HCT116 (cell line): ENCODE results near the gene CRB1. TPM values are rescaled to one million over a fixed set of nuclear protein-coding genes. Genes with fewer than 3 reads are reported as not detected.

Experiments
- ATAC-seq: fragments of 200-7000 bp; cut with Tn5 transposase; 2 replicates; pipeline ENCODE4 v1.9.1; 2020; ENCODE audit warnings: mild to moderate bottlenecking, moderate library complexity
- BruUV-seq: library from RNA; stranded (reverse); fragments of 400-500 nt; replicated peaks from 2 replicates; lab custom pipeline; 2021; lab: Mats Ljungman, UMichigan
- CTCF ChIA-PET: fragments of 300-600 bp; sonication (Branson Sonifier 250); formaldehyde crosslinking; loops from one replicate; lab custom pipeline; 2021; ENCODE audit warnings: antibody characterized with exemption; lab: Charles Lee
- POLR2A ChIA-PET: fragments of 300-600, 350-600 bp; sonication (Branson Sonifier 250); formaldehyde crosslinking; loops from one replicate; lab custom pipeline; 2021; ENCODE audit warnings: antibody characterized with exemption; lab: Charles Lee
- RAD21 ChIA-PET, 2 experiments: fragments of 300-600 bp; sonication (Branson Sonifier 250); formaldehyde crosslinking; loops; one replicate each; lab custom pipeline; 2023; ENCODE audit warnings: low total read pairs in 2 of 2; ENCODE audit not compliant: uncharacterized antibody in 2 of 2, unreplicated experiment in 2 of 2, low non-redundant PET in 1 of 2; lab: Charles Lee
- DNase-seq: peaks from one replicate; pipeline ENCODE4 v3.0.0-alpha.2; 2010; ENCODE audit warnings: low read depth, low spot score
- H2AFZ ChIP-seq: fragments of 200-600 bp; shearing (Covaris generic), sonication (generic); 2 replicates; pipeline ENCODE4 v1.6.1; 2017; ENCODE audit warnings: low read depth, mixed run types, mixed read lengths, antibody characterized with exemption, low read length; ENCODE audit not compliant: poor library complexity, severe bottlenecking
- H3K27ac ChIP-seq: 2 replicates; pipeline ENCODE4 v1.5.1; 2012; ENCODE audit warnings: low read depth, low read length
- H3K27me3 ChIP-seq: fragments of 200-600 bp; sonication (generic); 2 replicates; pipeline ENCODE4 v1.6.1; 2016; ENCODE audit warnings: mixed run types, low read length, mixed read lengths; ENCODE audit not compliant: insufficient read depth
- H3K36me3 ChIP-seq, 2 experiments: fragments of 200-500 bp in 1 of 2; fragments of 200-600 bp in 1 of 2; sonication (Bioruptor generic) in 1 of 2; sonication (generic) in 1 of 2; 2 replicates each; pipeline versions ENCODE4 v1.5.1 to v1.6.1; 2014 to 2016; ENCODE audit warnings: low read length in 2 of 2, inconsistent platforms in 1 of 2, mixed read lengths in 1 of 2, mixed run types in 1 of 2; ENCODE audit not compliant: insufficient read depth in 2 of 2, control insufficient read depth in 1 of 2
- H3K4me1 ChIP-seq, 2 experiments: fragments of 200-600 bp in 1 of 2; sonication (generic) in 1 of 2; 2 replicates each; pipeline versions ENCODE4 v1.5.1 to v1.6.1; 2012 to 2017; ENCODE audit warnings: low read length in 2 of 2, inconsistent platforms in 1 of 2, mild to moderate bottlenecking in 1 of 2, mixed read lengths in 1 of 2, mixed run types in 1 of 2, moderate library complexity in 1 of 2; ENCODE audit not compliant: insufficient read depth in 2 of 2, control insufficient read depth in 1 of 2
- H3K4me2 ChIP-seq: fragments of 200-600 bp; sonication (generic); 2 replicates; pipeline ENCODE4 v1.6.1; 2017; ENCODE audit warnings: mixed run types, low read length, mixed read lengths
- H3K4me3 ChIP-seq, 2 experiments: fragments of 200-600 bp in 1 of 2; sonication (generic) in 1 of 2; replicated peaks in 1 of 2; 2 replicates each; pipeline ENCODE4 v1.5.1; 2011 to 2016; ENCODE audit warnings: low read length in 2 of 2, control low read depth in 1 of 2, low read depth in 1 of 2, mild to moderate bottlenecking in 1 of 2, mixed read lengths in 1 of 2, mixed run types in 1 of 2
- H3K79me2 ChIP-seq: fragments of 200-600 bp; sonication (generic); 2 replicates; pipeline ENCODE4 v1.6.1; 2017; ENCODE audit warnings: mild to moderate bottlenecking, mixed run types, low read length, moderate library complexity, mixed read lengths; ENCODE audit not compliant: insufficient read depth
- H3K9ac ChIP-seq: fragments of 200-600 bp; sonication (generic); 2 replicates; pipeline ENCODE4 v1.6.1; 2016; ENCODE audit warnings: low read length, mixed read lengths
- H3K9me2 ChIP-seq: fragments of 200-600 bp; sonication (generic), shearing (Covaris generic); 2 replicates; pipeline ENCODE4 v1.6.1; 2017; ENCODE audit warnings: mixed run types, mild to moderate bottlenecking, moderate library complexity; ENCODE audit not compliant: insufficient read depth
- H3K9me3 ChIP-seq, 2 experiments: fragments of 200-500 bp in 1 of 2; fragments of 200-600 bp in 1 of 2; sonication (Bioruptor generic) in 1 of 2; sonication (generic) in 1 of 2; 2 replicates each; pipeline ENCODE4 v1.6.1; 2014 to 2017; ENCODE audit warnings: low read length in 2 of 2, mixed read lengths in 2 of 2, inconsistent platforms in 1 of 2, low read depth in 1 of 2, mild to moderate bottlenecking in 1 of 2, mixed run types in 1 of 2, moderate library complexity in 1 of 2; ENCODE audit not compliant: control insufficient read depth in 1 of 2, insufficient read depth in 1 of 2
- H4K20me1 ChIP-seq: fragments of 200-600 bp; sonication (generic), shearing (Covaris generic); 2 replicates; pipeline ENCODE4 v1.6.1; 2017; ENCODE audit warnings: mixed run types, mild to moderate bottlenecking, moderate library complexity; ENCODE audit not compliant: insufficient read depth
- EGR1 ChIP-seq: IDR thresholded peaks from 2 replicates; pipeline ENCODE4 v1.6.1; 2012; ENCODE audit warnings: low read depth
- ELF1 ChIP-seq: IDR thresholded peaks from 2 replicates; pipeline ENCODE4 v1.6.1; 2012; ENCODE audit warnings: low read depth, borderline replicate concordance
- EZH2phosphoT487 ChIP-seq: fragments of 200-600 bp; IDR thresholded peaks from 2 replicates; pipeline ENCODE4 v1.6.1; 2018; ENCODE audit warnings: antibody characterized with exemption, borderline replicate concordance
- FOSL1 ChIP-seq: IDR thresholded peaks from 2 replicates; pipeline ENCODE4 v1.6.1; 2012; ENCODE audit warnings: low read depth
- POLR2A ChIP-seq: IDR thresholded peaks from 2 replicates; pipeline ENCODE4 v1.7.0; 2011; ENCODE audit warnings: borderline replicate concordance; ENCODE audit not compliant: insufficient read depth, insufficient read length; ENCODE audit errors: extremely low read depth
- POLR2AphosphoS5 ChIP-seq: IDR thresholded peaks from 2 replicates; pipeline ENCODE4 v1.6.1; 2011; ENCODE audit warnings: mild to moderate bottlenecking, low read depth, low read length, moderate library complexity
- SIN3A ChIP-seq: IDR thresholded peaks from 2 replicates; pipeline ENCODE4 v1.6.1; 2012; ENCODE audit warnings: low read depth
- SP1 ChIP-seq: IDR thresholded peaks from 2 replicates; pipeline ENCODE4 v1.6.1; 2012; ENCODE audit warnings: low read depth
- SRF ChIP-seq: IDR thresholded peaks from 2 replicates; pipeline ENCODE4 v1.6.1; 2012; ENCODE audit warnings: low read depth
- TCF7L2 ChIP-seq: IDR thresholded peaks from 2 replicates; pipeline ENCODE4 v1.7.0; 2011; ENCODE audit warnings: borderline replicate concordance, inconsistent platforms; ENCODE audit not compliant: insufficient read depth, insufficient read length; ENCODE audit errors: extremely low read depth
- YY1 ChIP-seq: IDR thresholded peaks from 2 replicates; pipeline ENCODE4 v1.6.1; 2011; ENCODE audit warnings: low read length, low read depth, moderate library complexity, mild to moderate bottlenecking; ENCODE audit not compliant: insufficient replicate concordance; ENCODE audit errors: extremely low read depth
- ZFX ChIP-seq: fragments of 450-650 bp; IDR thresholded peaks from 2 replicates; pipeline ENCODE4 v1.6.1; 2017
- intact Hi-C: fragments of 100-400 bp; cut with micrococcal nuclease; formaldehyde crosslinking; loops from 2 replicates; pipeline ENCODE4 v1.10.0; 2022
- total RNA-seq: library from RNA; stranded (reverse); gene quantifications from one replicate; pipeline ENCODE4 v1.2.1, GENCODE V29; 2021; ENCODE audit not compliant: unreplicated experiment
- TF ChIP-seq, protein P1 (sequence below), 3 experiments: fragments of 200-600 bp in 1 of 3; sonication (generic) in 1 of 3; IDR thresholded peaks in 2 of 3; conservative IDR thresholded peaks in 1 of 3; 2 replicates each; pipeline ENCODE4 v1.5.1; 2012 to 2017; ENCODE audit warnings: low read depth in 2 of 3, low read length in 2 of 3, antibody characterized with exemption in 1 of 3, borderline replicate concordance in 1 of 3, control low read depth in 1 of 3, mild to moderate bottlenecking in 1 of 3, mixed read lengths in 1 of 3, mixed run types in 1 of 3, moderate library complexity in 1 of 3; ENCODE audit not compliant: insufficient read depth in 1 of 3
- TF ChIP-seq, protein P2 (sequence below): IDR thresholded peaks from 2 replicates; pipeline ENCODE4 v1.6.1; 2011; ENCODE audit warnings: mild to moderate bottlenecking, low read length, moderate library complexity; ENCODE audit not compliant: insufficient replicate concordance; ENCODE audit errors: extremely low read depth

Gene CRB1
- total RNA-seq, 1 experiment from 2014 or later = 0.07 TPM

DNA sequence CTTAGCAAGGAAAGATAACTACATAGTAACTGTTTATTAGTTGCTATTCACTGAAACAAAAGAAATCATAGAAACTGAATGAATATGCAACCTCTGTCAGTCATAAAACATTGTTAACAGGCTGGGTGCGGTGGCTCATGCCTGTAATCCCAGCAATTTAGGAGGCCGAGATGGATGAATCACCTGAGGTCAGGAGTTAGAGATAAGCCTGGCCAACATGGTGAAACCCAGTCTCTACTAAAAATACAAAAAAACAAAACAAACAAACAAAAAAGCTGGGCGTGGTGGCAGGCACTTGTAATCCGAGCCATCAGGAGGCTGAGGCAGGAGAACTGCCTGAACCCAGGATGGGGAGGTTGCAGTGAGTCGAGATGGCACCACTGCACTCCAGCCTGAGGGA, 44.1 kb downstream of the CRB1 start:
- ChIA-PET RAD21 (no interaction called here), POLR2A (no interaction called here), CTCF (no interaction called here)
- H3K4me3 ChIP-seq = no peak overlapping the region
- no peaks in the 10 kb centered on the region for H3K9me3 ChIP-seq
- H3K27me3 ChIP-seq = no peaks in the 10 kb centered on the region
- H3K36me3 ChIP-seq = no peaks in the 10 kb centered on the region
- intact Hi-C loops = no loop called here
- DNase-seq = peak; percentile 23
- H3K9me2 ChIP-seq = no peaks in the 10 kb centered on the region
- peak overlapping the region; percentile 42; the same call in 1 of the 2 replicates for H3K4me2 ChIP-seq
- no TSS peak for BruUV-seq
- TF ChIP-seq EGR1 = no peak
- H3K9ac ChIP-seq = no peak overlapping the region
- H2AFZ ChIP-seq = peak overlapping the region; percentile 77
- peaks cover 0 to 7% of the 10 kb centered on the region in 2 experiments; a peak in 2 of 4 replicates for H3K4me1 ChIP-seq
- peak; percentile 69 for ATAC-seq
- no peak overlapping the region for H3K27ac ChIP-seq
- H3K79me2 ChIP-seq = no peaks in the 10 kb centered on the region
- H4K20me1 ChIP-seq = no peaks in the 10 kb centered on the region

DNA sequence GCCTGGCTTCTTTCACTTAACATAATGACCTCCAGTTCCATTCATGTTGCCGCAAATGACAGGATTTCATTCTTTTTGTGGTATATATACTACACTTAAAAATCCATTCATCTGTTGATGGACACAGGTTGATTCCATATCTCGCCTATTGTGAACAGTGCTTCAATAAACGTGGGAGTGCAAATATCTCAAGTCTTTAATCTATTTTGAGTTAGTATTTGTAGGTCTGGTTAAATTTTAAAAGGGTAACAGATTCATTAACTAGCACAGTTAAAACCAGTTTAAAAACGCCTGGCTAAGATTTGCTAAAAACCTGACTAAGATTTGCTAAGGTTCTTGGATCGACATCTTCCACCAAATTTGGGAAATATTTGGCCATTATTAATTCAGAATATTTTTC, 45.7 kb downstream of the CRB1 start:
- no peaks in the 10 kb centered on the region for H3K9me3 ChIP-seq
- CTCF ChIA-PET = no interaction called here
- no peaks in the 10 kb centered on the region for H3K27me3 ChIP-seq
- H2AFZ ChIP-seq = no peak overlapping the region
- no peak overlapping the region for H3K9ac ChIP-seq
- intact Hi-C loops = no loop called here
- H3K4me1 ChIP-seq = peaks cover 0 to 7% of the 10 kb centered on the region in 2 experiments; a peak in 2 of 4 replicates
- H3K4me2 ChIP-seq = no peak overlapping the region
- no TSS peak for BruUV-seq
- H3K27ac ChIP-seq = no peak overlapping the region
- H3K9me2 ChIP-seq = 0 out of 2 replicates have a peak, but pooled peaks cover 3% of the 10 kb centered on the region
- POLR2A ChIA-PET = no interaction called here
- no peak overlapping the region for H3K4me3 ChIP-seq
- H3K36me3 ChIP-seq = no peaks in the 10 kb centered on the region
- DNase-seq (no peak), ATAC-seq (no peak)
- no peaks in the 10 kb centered on the region for H3K79me2 ChIP-seq
- RAD21 ChIA-PET = no interaction called here
- H4K20me1 ChIP-seq = no peaks in the 10 kb centered on the region
- TF ChIP-seq, protein P1, sequence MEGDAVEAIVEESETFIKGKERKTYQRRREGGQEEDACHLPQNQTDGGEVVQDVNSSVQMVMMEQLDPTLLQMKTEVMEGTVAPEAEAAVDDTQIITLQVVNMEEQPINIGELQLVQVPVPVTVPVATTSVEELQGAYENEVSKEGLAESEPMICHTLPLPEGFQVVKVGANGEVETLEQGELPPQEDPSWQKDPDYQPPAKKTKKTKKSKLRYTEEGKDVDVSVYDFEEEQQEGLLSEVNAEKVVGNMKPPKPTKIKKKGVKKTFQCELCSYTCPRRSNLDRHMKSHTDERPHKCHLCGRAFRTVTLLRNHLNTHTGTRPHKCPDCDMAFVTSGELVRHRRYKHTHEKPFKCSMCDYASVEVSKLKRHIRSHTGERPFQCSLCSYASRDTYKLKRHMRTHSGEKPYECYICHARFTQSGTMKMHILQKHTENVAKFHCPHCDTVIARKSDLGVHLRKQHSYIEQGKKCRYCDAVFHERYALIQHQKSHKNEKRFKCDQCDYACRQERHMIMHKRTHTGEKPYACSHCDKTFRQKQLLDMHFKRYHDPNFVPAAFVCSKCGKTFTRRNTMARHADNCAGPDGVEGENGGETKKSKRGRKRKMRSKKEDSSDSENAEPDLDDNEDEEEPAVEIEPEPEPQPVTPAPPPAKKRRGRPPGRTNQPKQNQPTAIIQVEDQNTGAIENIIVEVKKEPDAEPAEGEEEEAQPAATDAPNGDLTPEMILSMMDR (IDR thresholded peaks at IDR 0.05 in 2 of 3, conservative IDR thresholded peaks at IDR 0.05 in 1 of 3; ENCODE audit: borderline replicate concordance in 1 of 3, insufficient read depth in 1 of 3, low read depth in 2 of 3, low read length in 2 of 3) = no peak
- TF ChIP-seq SP1 (no peak), YY1 (no peak), FOSL1 (no peak), SRF (no peak), TCF7L2 (no peak), ELF1 (no peak), EZH2phosphoT487 (no peak), ZFX (no peak), POLR2A (no peak), POLR2AphosphoS5 (no peak), SIN3A (no peak)
- TF ChIP-seq, protein P2, sequence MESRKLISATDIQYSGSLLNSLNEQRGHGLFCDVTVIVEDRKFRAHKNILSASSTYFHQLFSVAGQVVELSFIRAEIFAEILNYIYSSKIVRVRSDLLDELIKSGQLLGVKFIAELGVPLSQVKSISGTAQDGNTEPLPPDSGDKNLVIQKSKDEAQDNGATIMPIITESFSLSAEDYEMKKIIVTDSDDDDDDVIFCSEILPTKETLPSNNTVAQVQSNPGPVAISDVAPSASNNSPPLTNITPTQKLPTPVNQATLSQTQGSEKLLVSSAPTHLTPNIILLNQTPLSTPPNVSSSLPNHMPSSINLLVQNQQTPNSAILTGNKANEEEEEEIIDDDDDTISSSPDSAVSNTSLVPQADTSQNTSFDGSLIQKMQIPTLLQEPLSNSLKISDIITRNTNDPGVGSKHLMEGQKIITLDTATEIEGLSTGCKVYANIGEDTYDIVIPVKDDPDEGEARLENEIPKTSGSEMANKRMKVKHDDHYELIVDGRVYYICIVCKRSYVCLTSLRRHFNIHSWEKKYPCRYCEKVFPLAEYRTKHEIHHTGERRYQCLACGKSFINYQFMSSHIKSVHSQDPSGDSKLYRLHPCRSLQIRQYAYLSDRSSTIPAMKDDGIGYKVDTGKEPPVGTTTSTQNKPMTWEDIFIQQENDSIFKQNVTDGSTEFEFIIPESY = no peak
